Esophagus (tissue), 2 donors: ENCODE results near the gene KLHDC7A. TPM values are rescaled to one million over a fixed set of nuclear protein-coding genes. Genes with fewer than 3 reads are reported as not detected.

Source experiments
- H3K27ac ChIP-seq, 2 donors: one replicate each; pipeline ENCODE4 v1.5.1; 2013; ENCODE audit warnings: low read depth in 2 of 2, mild to moderate bottlenecking in 2 of 2, inconsistent platforms in 1 of 2, low read length in 1 of 2, moderate library complexity in 1 of 2
- H3K27me3 ChIP-seq, 2 donors: one replicate each; pipeline ENCODE4 v1.6.1; 2013; ENCODE audit warnings: low read length in 2 of 2, control low read depth in 1 of 2, mild to moderate bottlenecking in 1 of 2; ENCODE audit not compliant: insufficient read depth in 2 of 2, control insufficient read depth in 1 of 2
- H3K36me3 ChIP-seq, 2 donors: one replicate each; pipeline ENCODE4 v1.6.1; 2013; ENCODE audit warnings: low read length in 1 of 2; ENCODE audit not compliant: control insufficient read depth in 2 of 2, insufficient read depth in 2 of 2
- H3K4me1 ChIP-seq, 2 donors: one replicate each; pipeline ENCODE4 v1.6.1; 2013; ENCODE audit warnings: low read length in 1 of 2; ENCODE audit not compliant: control insufficient read depth in 2 of 2, insufficient read depth in 2 of 2
- H3K4me3 ChIP-seq, 2 donors: one replicate each; pipeline ENCODE4 v1.5.1; 2013; ENCODE audit warnings: low read length in 2 of 2, mild to moderate bottlenecking in 2 of 2, low read depth in 1 of 2, moderate library complexity in 1 of 2
- H3K9me3 ChIP-seq, 2 donors: one replicate each; pipeline ENCODE4 v1.6.1; 2013; ENCODE audit warnings: mild to moderate bottlenecking in 2 of 2, low read depth in 1 of 2, low read length in 1 of 2, moderate library complexity in 1 of 2; ENCODE audit not compliant: control insufficient read depth in 2 of 2, insufficient read depth in 1 of 2
- WGBS, 2 donors: extraction: QIAGEN DNeasy Blood & Tissue Kit; methylation state at CpG; one replicate each; pipeline ENCODE4 v1.1.7; 2013; 5-methylcytosine and 5-hydroxymethylcytosine counted together
- polyA plus RNA-seq, 2 donors: library from polyadenylated mRNA; stranded (reverse); fragments of 200-250 nt; gene quantifications; one replicate each; pipeline ENCODE4 v1.2.3, GENCODE V29; 2013
- donor health status: healthy with polysubstance abuse.
- donor health status: Bipolar disorder and iron deficiency.

KLHDC7A gene
- polyA plus RNA-seq, 2 donors = 0.29 to 0.51 TPM

GRCh38 chr1:18496056-18496455 lies 15.3 kb downstream of the KLHDC7A start:
- WGBS, 2 donors = 38 to 53% methylated on average over 1 of the region's 1 CpG
- H3K36me3 ChIP-seq = no peaks in the 10 kb centered on the region
- no peaks in the 10 kb centered on the region for H3K27me3 ChIP-seq
- H3K27ac ChIP-seq = no peak overlapping the region
- H3K4me1 ChIP-seq = no peaks in the 10 kb centered on the region
- no peaks in the 10 kb centered on the region for H3K9me3 ChIP-seq
- no peak overlapping the region for H3K4me3 ChIP-seq

- Histone ChIP-seq H3K36me3 (no peaks in the 10 kb centered on the region), H3K4me3 (no peak overlapping the region), H3K4me1 (no peaks in the 10 kb centered on the region), H3K27ac (no peak overlapping the region), H3K9me3 (no peaks in the 10 kb centered on the region), H3K27me3 (no peaks in the 10 kb centered on the region)
- WGBS, 2 donors = 75 to 78% methylated on average over 8 of the region's 8 CpGs
Measured at GRCh38 chr1:18496497-18497235, 15.9 kb downstream of the KLHDC7A start.

- 85 to 86% methylated on average over 4 of the region's 4 CpGs for WGBS, 2 donors
- no peak overlapping the region for H3K4me3 ChIP-seq
Measured at GRCh38 chr1:18501833-18502232, 21.1 kb downstream of the KLHDC7A start.

GRCh38 chr1:18504609-18505008 lies 23.9 kb downstream of the KLHDC7A start:
- Histone ChIP-seq H3K27ac (no peak overlapping the region), H3K4me3 (no peak overlapping the region), H3K36me3 (no peaks in the 10 kb centered on the region), H3K9me3 (peaks cover 0 to 3% of the 10 kb centered on the region in 2 donors), H3K27me3 (no peaks in the 10 kb centered on the region), H3K4me1 (no peaks in the 10 kb centered on the region)
- WGBS, 2 donors = 62 to 68% methylated on average over 3 of the region's 3 CpGs

More at GRCh38 chr1:18501833-18502232, 21.1 kb downstream of the KLHDC7A start:
- Histone ChIP-seq H3K9me3 (peaks cover 0 to 3% of the 10 kb centered on the region in 2 donors), H3K27ac (no peak overlapping the region), H3K36me3 (no peaks in the 10 kb centered on the region), H3K27me3 (no peaks in the 10 kb centered on the region), H3K4me1 (no peaks in the 10 kb centered on the region)

GRCh38 chr1:18505666-18506065 lies 24.9 kb downstream of the KLHDC7A start:
- H3K36me3 ChIP-seq = no peaks in the 10 kb centered on the region
- H3K4me3 ChIP-seq = no peak overlapping the region
- peaks cover 0 to 3% of the 10 kb centered on the region in 2 donors for H3K9me3 ChIP-seq
- no peaks in the 10 kb centered on the region for H3K27me3 ChIP-seq
- H3K4me1 ChIP-seq = no peaks in the 10 kb centered on the region
- H3K27ac ChIP-seq = no peak overlapping the region

- H3K27me3 ChIP-seq = no peaks in the 10 kb centered on the region
- 89 to 97% methylated on average over 1 of the region's 1 CpG for WGBS, 2 donors
- no peak overlapping the region for H3K4me3 ChIP-seq
- no peaks in the 10 kb centered on the region for H3K4me1 ChIP-seq
- no peak overlapping the region for H3K27ac ChIP-seq
- peaks cover 0 to 3% of the 10 kb centered on the region in 2 donors for H3K9me3 ChIP-seq
- H3K36me3 ChIP-seq = no peaks in the 10 kb centered on the region
Measured at GRCh38 chr1:18508084-18508483, 27.4 kb downstream of the KLHDC7A start.

GRCh38 chr1:18511149-18511873 lies 30.6 kb downstream of the KLHDC7A start:
- Histone ChIP-seq H3K4me1 (no peaks in the 10 kb centered on the region), H3K27ac (no peak overlapping the region), H3K9me3 (peaks cover 0 to 5% of the 10 kb centered on the region in 2 donors), H3K36me3 (no peaks in the 10 kb centered on the region), H3K27me3 (no peaks in the 10 kb centered on the region), H3K4me3 (no peak overlapping the region)
- 83% methylated on average over 5 of the region's 5 CpGs for WGBS, 2 donors

- no peak overlapping the region for H3K4me3 ChIP-seq
- H3K36me3 ChIP-seq = no peaks in the 10 kb centered on the region
- peaks cover 0 to 2% of the 10 kb centered on the region in 2 donors for H3K9me3 ChIP-seq
- 61 to 62% methylated on average over 5 of the region's 5 CpGs for WGBS, 2 donors
- H3K27me3 ChIP-seq = no peaks in the 10 kb centered on the region
- H3K4me1 ChIP-seq = no peaks in the 10 kb centered on the region
- no peak overlapping the region for H3K27ac ChIP-seq
Measured at GRCh38 chr1:18511874-18512150, 31.1 kb downstream of the KLHDC7A start.

GRCh38 chr1:18512883-18513282 lies 32.2 kb downstream of the KLHDC7A start:
- WGBS, 2 donors = 63 to 66% methylated on average over 9 of the region's 9 CpGs
- Histone ChIP-seq H3K4me1 (no peaks in the 10 kb centered on the region), H3K27me3 (no peaks in the 10 kb centered on the region), H3K4me3 (no peak overlapping the region), H3K9me3 (peaks cover 0 to 2% of the 10 kb centered on the region in 2 donors), H3K36me3 (no peaks in the 10 kb centered on the region), H3K27ac (no peak overlapping the region)

GRCh38 chr1:18513995-18514394 lies 33.3 kb downstream of the KLHDC7A start:
- Histone ChIP-seq H3K4me1 (no peaks in the 10 kb centered on the region), H3K27ac (no peak overlapping the region), H3K27me3 (no peaks in the 10 kb centered on the region), H3K36me3 (no peaks in the 10 kb centered on the region), H3K9me3 (peaks cover 0 to 2% of the 10 kb centered on the region in 2 donors), H3K4me3 (no peak overlapping the region)
- 32 to 57% methylated on average over 1 of the region's 1 CpG for WGBS, 2 donors
